Measurements from ENCODE around the gene TSSC4.

The TSSC4 gene

DNA sequence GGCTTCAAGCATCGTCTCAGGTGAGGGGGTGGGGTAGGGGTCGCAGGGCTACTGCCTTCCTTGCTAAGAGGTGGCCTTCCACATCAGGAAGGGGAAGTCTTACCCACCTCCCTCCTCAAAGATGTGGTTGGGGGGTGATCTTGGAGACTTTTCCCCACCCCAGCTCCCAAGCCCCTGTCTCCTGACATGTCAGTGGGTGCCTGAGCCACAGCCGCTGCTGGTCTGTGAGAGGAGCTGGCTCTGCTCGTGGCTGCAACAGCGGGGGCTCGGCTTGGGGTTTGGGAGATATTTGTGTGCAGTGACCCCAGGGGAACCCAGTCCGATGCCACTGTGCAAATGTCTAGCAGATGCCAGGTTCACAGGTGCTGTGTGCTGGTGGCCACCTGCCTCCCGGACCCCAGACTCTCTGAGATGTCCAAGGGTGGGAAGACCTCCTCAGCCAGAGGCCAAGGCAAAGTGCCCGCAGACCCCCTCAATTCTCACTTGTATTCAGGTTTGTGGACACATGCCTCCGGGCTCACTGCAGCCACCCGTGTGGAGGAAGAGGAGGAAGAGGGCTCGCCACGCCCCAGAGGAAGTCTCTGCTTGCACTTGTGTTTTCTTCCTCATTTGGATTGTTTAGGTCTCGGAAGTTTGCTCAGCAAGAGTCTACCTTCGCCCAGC, 46.2 kb downstream of the TSSC4 start:
- no peak for DNase-seq (ENCODE audit: low read depth in 2 of 2, low spot score in 1 of 2)

DNA sequence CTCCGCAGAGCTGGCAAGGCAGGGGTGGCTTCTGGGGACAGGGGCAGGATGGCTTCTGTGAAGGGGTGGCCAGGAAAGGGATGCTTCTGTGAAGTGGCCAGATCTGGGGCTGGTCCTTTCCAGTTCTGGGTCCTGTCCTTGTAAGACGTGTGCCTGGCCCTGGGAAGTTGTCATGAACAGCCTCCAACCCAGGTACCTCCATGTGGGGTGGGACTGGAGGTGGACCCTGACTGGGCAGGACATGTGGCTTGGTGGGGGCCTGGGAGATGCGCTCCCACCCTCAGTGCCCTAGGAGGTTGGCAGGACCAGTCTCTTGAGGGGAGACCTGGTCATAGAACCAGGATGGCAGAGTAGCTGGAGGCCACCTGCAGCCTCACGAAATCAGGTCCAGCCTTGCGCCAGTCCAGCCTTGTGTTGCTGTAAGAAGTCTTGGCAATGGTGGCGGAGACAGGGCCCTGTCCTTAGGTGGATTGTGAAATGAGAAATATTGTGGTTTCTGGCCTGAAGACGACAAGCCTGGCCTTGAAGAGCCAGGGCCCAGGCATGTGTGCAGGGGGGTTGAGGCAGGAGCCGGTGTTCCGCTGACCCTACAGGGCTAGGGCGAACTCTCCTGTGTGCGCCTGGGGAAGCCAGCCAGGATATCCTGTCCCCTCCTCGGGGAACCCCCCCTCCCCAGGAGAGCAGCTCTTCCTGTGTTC, 46.9 kb downstream of the TSSC4 start:
- DNase-seq (ENCODE audit: low read depth in 2 of 2, low spot score in 1 of 2), result no peak

GRCh38 chr11:2447951-2448650, 47.6 kb downstream of the TSSC4 start:
- no peak for DNase-seq (ENCODE audit: low read depth in 2 of 2, low spot score in 1 of 2)

DNA sequence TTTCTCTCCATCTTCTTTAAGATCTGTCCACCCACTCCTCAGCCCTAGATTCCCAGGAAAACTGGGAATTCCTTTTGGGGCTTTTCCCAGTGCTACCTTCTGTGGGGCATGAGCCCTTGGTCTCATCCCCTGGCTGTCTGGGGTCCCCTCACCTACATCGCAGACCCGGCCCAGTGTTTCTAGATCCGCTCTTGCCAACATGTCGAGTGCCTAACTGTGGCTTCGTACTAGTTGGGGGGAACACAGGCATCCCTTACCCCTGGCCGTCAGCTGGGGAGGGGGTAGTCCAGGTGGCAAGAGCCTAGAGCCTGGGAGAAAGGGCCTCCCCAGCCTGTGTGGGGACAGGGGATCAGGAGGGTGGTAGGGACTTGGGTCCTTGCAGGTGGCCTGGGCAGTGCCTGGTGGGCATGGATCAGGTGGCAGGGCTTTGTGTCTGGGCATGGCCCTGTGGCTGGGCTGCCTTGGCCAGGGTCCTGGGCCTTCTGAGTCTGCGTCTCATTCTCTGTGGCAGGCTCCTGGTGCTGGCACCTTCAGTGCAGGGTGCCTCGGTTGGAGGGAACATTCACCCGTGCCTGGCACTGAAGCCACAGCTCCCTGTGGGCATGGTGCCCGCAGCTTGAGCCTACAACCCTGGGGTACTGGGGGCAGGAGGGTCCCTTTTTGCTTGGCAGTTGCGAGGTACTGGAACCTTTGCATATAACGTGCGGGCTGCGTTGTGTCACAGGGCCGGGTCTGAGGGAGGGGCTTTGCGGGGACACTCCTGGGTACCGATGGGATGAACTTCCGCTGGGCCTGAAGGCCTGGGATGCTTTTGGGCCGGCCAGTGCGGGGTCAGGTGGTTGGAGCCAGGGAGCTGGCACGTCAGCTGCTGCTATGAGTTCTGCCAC, 48.4 kb downstream of the TSSC4 start:
- no peak for DNase-seq (ENCODE audit: low read depth in 2 of 2, low spot score in 1 of 2)

DNA sequence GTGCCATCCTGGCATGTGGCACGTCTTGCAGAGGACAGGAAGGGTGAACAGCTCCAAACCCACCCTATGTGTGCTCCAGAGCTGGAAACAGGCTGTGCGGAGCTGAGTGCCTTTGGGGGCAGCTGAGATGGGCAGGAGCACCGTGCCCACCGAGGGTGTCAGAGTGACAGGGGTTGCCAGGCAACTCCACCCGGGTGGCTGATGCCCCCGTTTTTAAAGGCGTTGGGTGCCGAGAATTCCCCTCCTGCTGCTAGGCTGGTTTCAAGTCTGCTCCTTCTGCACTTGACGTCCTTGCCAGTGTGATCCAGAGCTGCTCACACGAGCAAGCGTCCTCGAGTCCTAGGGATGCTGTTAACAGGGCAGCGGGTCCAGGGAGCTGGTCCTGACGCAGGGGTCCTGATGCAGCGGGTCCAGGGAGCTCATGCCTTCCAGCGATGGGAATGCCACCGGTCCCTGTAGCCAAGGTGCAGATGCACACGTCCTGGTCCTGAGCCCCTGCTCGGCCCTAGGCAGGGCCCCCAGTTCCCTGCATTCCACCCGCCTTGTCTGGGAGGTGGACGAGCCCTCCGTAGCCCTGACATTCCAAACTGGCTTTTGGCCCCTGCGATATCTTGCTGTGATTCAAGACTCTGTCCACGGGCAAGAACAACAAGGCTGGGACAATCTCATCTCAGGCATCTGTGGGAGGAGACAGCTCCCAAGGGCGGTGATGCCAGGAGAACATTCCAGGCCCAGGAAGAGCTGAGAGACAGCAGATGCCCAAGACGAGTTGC, 49.2 kb downstream of the TSSC4 start:
- DNase-seq (ENCODE audit: low read depth in 2 of 2, low spot score in 1 of 2), result no peak

DNA sequence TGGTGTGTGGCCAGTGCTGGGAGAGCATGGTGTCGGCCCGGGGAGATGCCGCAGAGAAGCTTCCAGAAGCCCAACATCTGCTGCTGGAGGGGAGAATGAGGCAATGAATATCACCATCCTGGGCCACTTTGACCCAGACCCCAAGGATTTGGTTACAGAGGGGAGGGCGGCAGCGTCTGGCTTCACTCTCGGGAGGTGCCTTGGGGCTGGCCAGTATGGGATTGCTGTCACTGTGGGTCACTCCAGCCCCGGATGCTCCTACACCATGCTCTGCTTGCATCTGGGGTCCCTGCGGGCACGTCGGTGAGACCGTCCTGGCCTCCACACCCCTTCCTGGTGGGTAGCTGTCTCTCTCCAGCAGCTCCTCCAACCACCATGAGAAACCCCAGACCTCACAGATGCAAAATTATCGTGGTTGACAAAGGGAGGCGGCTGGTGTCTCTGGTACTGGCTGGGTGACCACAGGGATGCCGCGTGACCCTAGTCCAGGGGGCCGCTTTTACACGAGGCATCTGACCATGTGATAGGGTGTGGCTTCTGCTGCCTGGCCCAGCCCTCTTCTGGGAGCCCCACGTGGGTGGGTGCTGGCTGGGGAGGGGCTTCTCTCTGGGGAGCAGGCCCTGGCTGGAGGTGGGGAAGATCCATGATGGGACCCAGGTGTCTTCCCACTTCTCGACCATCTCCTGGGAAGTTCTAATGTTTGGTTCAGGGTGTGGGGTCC, 49.9 kb downstream of the TSSC4 start:
- DNase-seq (ENCODE audit: low read depth in 2 of 2, low spot score in 1 of 2), result no peak

DNA sequence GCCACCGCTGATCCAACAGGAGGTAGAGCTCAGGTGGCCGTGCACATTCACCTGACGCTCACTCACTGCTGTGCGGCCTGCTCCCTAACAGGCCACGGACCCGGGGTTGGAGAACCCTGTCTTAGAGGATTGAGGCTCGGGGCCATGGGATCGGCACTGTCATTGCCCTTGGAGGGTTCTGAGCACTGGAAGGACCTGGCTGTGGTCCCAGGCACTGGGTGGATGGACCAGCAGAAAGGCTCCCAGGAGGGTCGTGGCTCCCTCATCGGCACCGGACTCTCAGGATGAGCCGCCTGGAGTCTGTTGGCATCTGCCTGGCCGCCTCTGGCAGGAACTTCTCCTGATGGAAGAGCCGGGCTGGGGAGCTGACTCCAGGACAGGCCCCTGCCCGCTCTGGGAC, 50.8 kb downstream of the TSSC4 start:
- no peak for DNase-seq (ENCODE audit: low read depth in 2 of 2, low spot score in 1 of 2)

GRCh38 chr11:2451916-2452315, 51.4 kb downstream of the TSSC4 start:
- no peak for DNase-seq (ENCODE audit: low read depth in 2 of 2, low spot score in 1 of 2)

DNA sequence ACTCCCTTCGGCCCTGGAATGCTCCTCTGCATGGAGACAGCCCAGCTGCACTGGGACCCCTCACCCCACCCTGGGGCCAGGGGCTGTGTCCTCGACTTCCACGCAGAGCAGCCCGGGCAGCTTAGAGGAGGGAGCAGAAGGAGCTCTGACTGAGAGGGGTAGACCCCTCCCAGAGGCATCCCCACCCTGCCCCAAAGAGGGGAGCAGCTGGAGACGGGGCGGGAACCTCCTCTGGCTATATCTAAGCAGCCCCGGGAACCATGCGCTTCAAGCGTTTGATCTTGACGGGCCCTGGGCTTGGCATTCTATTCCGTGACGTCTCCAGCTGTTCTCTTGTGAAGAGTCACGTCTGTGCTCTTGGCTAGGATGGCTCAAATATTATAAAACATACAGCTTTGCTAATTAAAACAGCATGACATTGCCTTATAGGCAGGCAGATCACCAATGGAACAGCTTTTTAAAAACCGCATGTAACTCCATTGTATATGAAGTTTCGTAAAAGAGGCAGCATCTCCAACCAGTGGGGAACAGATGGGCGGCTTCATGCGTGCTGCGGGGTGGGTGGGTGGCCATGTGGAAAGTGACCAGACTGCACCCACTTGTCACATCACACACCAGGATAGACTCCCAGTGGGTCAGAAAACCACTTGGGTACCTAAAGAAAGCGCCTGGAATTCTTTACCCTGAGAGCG, 51.9 kb downstream of the TSSC4 start:
- no peak for DNase-seq (ENCODE audit: low read depth in 2 of 2, low spot score in 1 of 2)

DNA sequence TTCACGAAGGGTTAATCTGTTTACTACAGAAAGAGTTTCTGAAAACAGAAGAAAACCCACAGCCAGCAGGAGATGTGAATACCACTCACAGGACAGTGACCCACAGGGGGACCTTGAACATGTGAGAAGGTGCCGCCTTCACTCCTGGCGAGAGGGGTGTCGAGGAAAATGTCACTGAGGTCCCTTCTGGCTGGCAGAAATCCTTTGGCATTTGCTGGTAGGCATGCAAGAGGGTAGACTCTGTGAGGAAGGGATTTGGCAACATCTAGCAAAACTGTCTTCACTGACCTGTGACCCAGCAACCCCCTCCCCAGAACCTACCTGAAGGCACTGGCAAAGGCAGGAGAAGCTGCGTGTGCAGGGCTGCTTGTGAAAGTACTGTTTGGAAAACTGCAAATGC, 52.9 kb downstream of the TSSC4 start:
- no peak for DNase-seq (ENCODE audit: low read depth in 2 of 2, low spot score in 1 of 2)

Data from stimulated activated CD8-positive, alpha-beta memory T cell treated with anti-CD3 and anti-CD28 coated beads, Interleukin-4, amount 100 ng/mL, for 4 hours (primary cell).